SU-DHL-6 (cell line): ENCODE results near the gene SLC6A8.
A peak's percentile ranks its signal among the peaks of the same experiment; 100 is the strongest.

Experiments
- H2AFZ ChIP-seq: fragments of 200-600 bp; sonication (generic); 2 replicates; pipeline ENCODE4 v1.6.1; 2014; ENCODE audit warnings: low read depth, mild to moderate bottlenecking, moderate library complexity, mixed read lengths, antibody characterized with exemption, low read length; ENCODE audit not compliant: severe bottlenecking
- H3F3A ChIP-seq: fragments of 200-600 bp; shearing (Covaris generic); 2 replicates; pipeline ENCODE4 v1.6.0; 2016; ENCODE audit warnings: antibody characterized with exemption, mild to moderate bottlenecking; ENCODE audit not compliant: insufficient read depth
- H3K27ac ChIP-seq: fragments of 200-600 bp; sonication (generic); 2 replicates; pipeline ENCODE4 v1.5.1; 2016; ENCODE audit warnings: low read depth, mild to moderate bottlenecking, low read length, moderate library complexity, mixed read lengths
- H3K27me3 ChIP-seq: fragments of 200-600 bp; sonication (generic), shearing (Covaris generic); 2 replicates; pipeline ENCODE4 v1.6.0; 2014; ENCODE audit warnings: mild to moderate bottlenecking, low read length
- H3K36me3 ChIP-seq: fragments of 200-600 bp; sonication (generic); 2 replicates; pipeline ENCODE4 v1.6.1; 2014; ENCODE audit warnings: mild to moderate bottlenecking, low read length, mixed read lengths
- H3K4me2 ChIP-seq: fragments of 300-600, 200-600 bp; shearing (Covaris generic), sonication (generic); 2 replicates; pipeline ENCODE4 v1.6.0; 2014; ENCODE audit warnings: low read length, low read depth, mild to moderate bottlenecking; ENCODE audit not compliant: poor library complexity, severe bottlenecking
- H3K4me3 ChIP-seq: fragments of 200-600 bp; sonication (generic); 2 replicates; pipeline ENCODE4 v1.5.1; 2014; ENCODE audit warnings: antibody characterized with exemption, low read length, mild to moderate bottlenecking, mixed read lengths; ENCODE audit not compliant: insufficient read depth, poor library complexity, severe bottlenecking
- H3K79me2 ChIP-seq: fragments of 200-600 bp; sonication (generic); 2 replicates; pipeline ENCODE4 v1.6.1; 2014; ENCODE audit warnings: mild to moderate bottlenecking, low read length, moderate library complexity; ENCODE audit not compliant: insufficient read depth
- H3K9ac ChIP-seq: fragments of 200-600 bp; sonication (generic); 2 replicates; pipeline ENCODE4 v1.7.0; 2014; ENCODE audit warnings: mild to moderate bottlenecking, low read length
- H3K9me2 ChIP-seq: fragments of 200-600 bp; sonication (generic); replicated peaks from 2 replicates; pipeline ENCODE4 v1.6.1; 2014; ENCODE audit warnings: low read length; ENCODE audit not compliant: insufficient read depth
- H3K9me3 ChIP-seq: fragments of 200-600 bp; sonication (generic); 2 replicates; pipeline ENCODE4 v1.6.1; 2014; ENCODE audit warnings: low read length, mixed read lengths; ENCODE audit not compliant: insufficient read depth
- H4K20me1 ChIP-seq: fragments of 200-600 bp; sonication (generic); 2 replicates; pipeline ENCODE4 v1.6.1; 2014; ENCODE audit warnings: low read depth, mild to moderate bottlenecking, antibody characterized with exemption, low read length, moderate library complexity, mixed read lengths
- EZH2phosphoT487 ChIP-seq: fragments of 200-600 bp; sonication (generic), shearing (Covaris generic); conservative IDR thresholded peaks from 2 replicates; pipeline ENCODE4 v1.6.1; 2018; ENCODE audit warnings: mild to moderate bottlenecking, antibody characterized with exemption, low read length, moderate library complexity, mixed read lengths
- TF ChIP-seq, protein P1 (sequence below): fragments of 200-600 bp; sonication (generic); IDR thresholded peaks from one replicate; pipeline ENCODE4 v1.5.1; 2017; ENCODE audit warnings: antibody characterized with exemption, mild to moderate bottlenecking, low read length, moderate library complexity; ENCODE audit not compliant: insufficient read depth, poor library complexity, severe bottlenecking

The SLC6A8 gene

GRCh38 chrX:153725039-153725831 lies 37.5 kb downstream of the SLC6A8 start:
- H3K9me2 ChIP-seq, result no peaks in the 10 kb centered on the region
- H3K79me2 ChIP-seq, result peaks cover 19% of the 10 kb centered on the region
- peak overlapping the region; percentile 72 for H3K9ac ChIP-seq
- H2AFZ ChIP-seq, result no peak overlapping the region
- H3F3A ChIP-seq, result no peaks in the 10 kb centered on the region
- peak overlapping the region; percentile 61 for H3K4me2 ChIP-seq
- H3K9me3 ChIP-seq, result no peaks in the 10 kb centered on the region
- no peak for TF ChIP-seq EZH2phosphoT487
- TF ChIP-seq, protein P1, sequence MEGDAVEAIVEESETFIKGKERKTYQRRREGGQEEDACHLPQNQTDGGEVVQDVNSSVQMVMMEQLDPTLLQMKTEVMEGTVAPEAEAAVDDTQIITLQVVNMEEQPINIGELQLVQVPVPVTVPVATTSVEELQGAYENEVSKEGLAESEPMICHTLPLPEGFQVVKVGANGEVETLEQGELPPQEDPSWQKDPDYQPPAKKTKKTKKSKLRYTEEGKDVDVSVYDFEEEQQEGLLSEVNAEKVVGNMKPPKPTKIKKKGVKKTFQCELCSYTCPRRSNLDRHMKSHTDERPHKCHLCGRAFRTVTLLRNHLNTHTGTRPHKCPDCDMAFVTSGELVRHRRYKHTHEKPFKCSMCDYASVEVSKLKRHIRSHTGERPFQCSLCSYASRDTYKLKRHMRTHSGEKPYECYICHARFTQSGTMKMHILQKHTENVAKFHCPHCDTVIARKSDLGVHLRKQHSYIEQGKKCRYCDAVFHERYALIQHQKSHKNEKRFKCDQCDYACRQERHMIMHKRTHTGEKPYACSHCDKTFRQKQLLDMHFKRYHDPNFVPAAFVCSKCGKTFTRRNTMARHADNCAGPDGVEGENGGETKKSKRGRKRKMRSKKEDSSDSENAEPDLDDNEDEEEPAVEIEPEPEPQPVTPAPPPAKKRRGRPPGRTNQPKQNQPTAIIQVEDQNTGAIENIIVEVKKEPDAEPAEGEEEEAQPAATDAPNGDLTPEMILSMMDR, result no peak
- no peaks in the 10 kb centered on the region for H3K36me3 ChIP-seq
- H3K27me3 ChIP-seq, result no peaks in the 10 kb centered on the region
- no peak overlapping the region for H3K27ac ChIP-seq
- peak overlapping the region; percentile 74 for H3K4me3 ChIP-seq
- no peaks in the 10 kb centered on the region for H4K20me1 ChIP-seq

GRCh38 chrX:153725832-153726285 lies 38.1 kb downstream of the SLC6A8 start:
- no peaks in the 10 kb centered on the region for H3K9me3 ChIP-seq
- no peaks in the 10 kb centered on the region for H3K36me3 ChIP-seq
- no peak overlapping the region for H3K4me2 ChIP-seq
- peaks cover 19% of the 10 kb centered on the region for H3K79me2 ChIP-seq
- H2AFZ ChIP-seq, result no peak overlapping the region
- no peaks in the 10 kb centered on the region for H4K20me1 ChIP-seq
- no peak overlapping the region for H3K9ac ChIP-seq
- H3K27ac ChIP-seq, result no peak overlapping the region
- no peak overlapping the region for H3K4me3 ChIP-seq
- no peaks in the 10 kb centered on the region for H3F3A ChIP-seq
- no peak for TF ChIP-seq EZH2phosphoT487
- TF ChIP-seq, protein P1, result no peak
- H3K27me3 ChIP-seq, result no peaks in the 10 kb centered on the region
- no peaks in the 10 kb centered on the region for H3K9me2 ChIP-seq

- no peak for TF ChIP-seq EZH2phosphoT487
- TF ChIP-seq, protein P1, result no peak
- Histone ChIP-seq H3K9ac (no peak overlapping the region), H3K9me2 (no peaks in the 10 kb centered on the region), H3K4me2 (no peak overlapping the region), H3K27me3 (no peaks in the 10 kb centered on the region), H3K79me2 (peaks cover 19% of the 10 kb centered on the region), H3F3A (no peaks in the 10 kb centered on the region), H3K27ac (no peak overlapping the region), H2AFZ (no peak overlapping the region), H3K9me3 (no peaks in the 10 kb centered on the region), H3K36me3 (no peaks in the 10 kb centered on the region), H4K20me1 (no peaks in the 10 kb centered on the region), H3K4me3 (no peak overlapping the region)
Observed at GRCh38 chrX:153726286-153727122, 38.8 kb downstream of the SLC6A8 start.
